ENCODE measurements around the gene TRIM67.

Gene TRIM67

GRCh38 chr1:231240883-231241735 lies 79.3 kb downstream of the TRIM67 start, which contains the start of gene GNPAT (continued):
- TF ChIP-seq ZNF121 (tag by site-specific recombination; IDR thresholded peaks at IDR 0.05) = 0 out of 2 replicates have a peak, but pooled peaks have one; percentile 25
- no peak for TF ChIP-seq ZNF350 (tag by site-specific recombination; IDR thresholded peaks at IDR 0.05)
- no peak for TF ChIP-seq BCL11A (tag by site-specific recombination; IDR thresholded peaks at IDR 0.05; ENCODE audit: low read depth)
- TF ChIP-seq ZNF223 (tag by site-specific recombination; IDR thresholded peaks at IDR 0.05) = no peak
- peak; percentile 79 for TF ChIP-seq ZNF692 (tag by site-specific recombination; IDR thresholded peaks at IDR 0.05)
- no peak for TF ChIP-seq ZNF558 (tag by site-specific recombination; IDR thresholded peaks at IDR 0.05)
- TF ChIP-seq ZNF366 (tag by site-specific recombination; conservative IDR thresholded peaks at IDR 0.05) = no peak
- TF ChIP-seq ZNF2 (tag by site-specific recombination; IDR thresholded peaks at IDR 0.05) = peak; percentile 66; the same call in 1 of the 2 replicates
- TF ChIP-seq ZNF404 (tag by site-specific recombination; IDR thresholded peaks at IDR 0.05) = no peak
- TF ChIP-seq ZBTB10 (tag by site-specific recombination; IDR thresholded peaks at IDR 0.05) = peak; percentile 87
- TF ChIP-seq HOXC10 (CRISPR knock-in tag; IDR thresholded peaks at IDR 0.05) = 0 out of 2 replicates have a peak, but pooled peaks have one; percentile 24
- TF ChIP-seq PRDM6 (tag by site-specific recombination; IDR thresholded peaks at IDR 0.05) = 0 out of 2 replicates have a peak, but pooled peaks have one; percentile 9
- peak; percentile 83 for TF ChIP-seq SP2 (tag by site-specific recombination; IDR thresholded peaks at IDR 0.05)
- TF ChIP-seq KLF7 (tag by site-specific recombination; IDR thresholded peaks at IDR 0.05; ENCODE audit: borderline replicate concordance) = peak; percentile 37; the same call in 1 of the 2 replicates
- TF ChIP-seq SCRT2 (tag by site-specific recombination; IDR thresholded peaks at IDR 0.05) = no peak
- peak; percentile 90 for TF ChIP-seq PATZ1 (tag by site-specific recombination; IDR thresholded peaks at IDR 0.05)
- TF ChIP-seq ZFP37 (tag by site-specific recombination; IDR thresholded peaks at IDR 0.05) = peak; percentile 87; the same call in 1 of the 2 replicates
- no peak for TF ChIP-seq ZNF155 (tag by site-specific recombination; IDR thresholded peaks at IDR 0.05)
- TF ChIP-seq ZNF549 (tag by site-specific recombination; IDR thresholded peaks at IDR 0.05) = no peak
- TF ChIP-seq GLIS2 (tag by site-specific recombination; IDR thresholded peaks at IDR 0.05) = peak; percentile 82
- peak; percentile 22; the same call in 1 of the 2 replicates for TF ChIP-seq ZNF610 (tag by site-specific recombination; IDR thresholded peaks at IDR 0.05; ENCODE audit: borderline replicate concordance)
- TF ChIP-seq ZBTB20 (tag by site-specific recombination; IDR thresholded peaks at IDR 0.05) = peak; percentile 99
- 0 out of 2 replicates have a peak, but pooled peaks have one; percentile 54 for TF ChIP-seq ZNF580 (tag by site-specific recombination; IDR thresholded peaks at IDR 0.05)
- TF ChIP-seq ZNF398 (tag by site-specific recombination; IDR thresholded peaks at IDR 0.05) = 0 out of 2 replicates have a peak, but pooled peaks have one; percentile 0
- TF ChIP-seq YY2 (tag by site-specific recombination; IDR thresholded peaks at IDR 0.05) = peak; percentile 93
- TF ChIP-seq GLI2 (tag by site-specific recombination; IDR thresholded peaks at IDR 0.05; ENCODE audit: borderline replicate concordance, low read depth) = no peak
- peak; percentile 83 for TF ChIP-seq ZBTB17 (tag by site-specific recombination; IDR thresholded peaks at IDR 0.05)
- TF ChIP-seq OSR2 (tag by site-specific recombination; IDR thresholded peaks at IDR 0.05) = peak; percentile 81
- peak; percentile 59; the same call in 1 of the 2 replicates for TF ChIP-seq ZSCAN30 (tag by site-specific recombination; IDR thresholded peaks at IDR 0.05)
